Stimulated activated CD4-positive, alpha-beta T cell treated with anti-CD3 and anti-CD28 coated beads, TNF-alpha, amount 100 ng/mL, for 48 hours (primary cell): ENCODE measurements around the gene SVEP1.

Experiments
- DNase-seq, 3 donors: peaks; one replicate each; pipeline ENCODE4 v3.0.0-alpha.2; 2020; ENCODE audit warnings: low read depth in 3 of 3

Gene SVEP1

GRCh38 chr9:110526426-110526825 is 53.1 kb downstream of the SVEP1 start:
- no peak for DNase-seq

- no peak for DNase-seq
Observed at GRCh38 chr9:110521206-110521605, 58.3 kb downstream of the SVEP1 start.

GRCh38 chr9:110520120-110520701 is 59.3 kb downstream of the SVEP1 start:
- DNase-seq = no peak

- DNase-seq = no peak
Observed at GRCh38 chr9:110517483-110517882, 62.1 kb downstream of the SVEP1 start.

GRCh38 chr9:110514897-110515296 is 64.6 kb downstream of the SVEP1 start:
- DNase-seq = no peak

- no peak for DNase-seq
Observed at GRCh38 chr9:110512817-110513216, 66.7 kb downstream of the SVEP1 start.

GRCh38 chr9:110509792-110510191 is 69.7 kb downstream of the SVEP1 start:
- no peak for DNase-seq

- no peak for DNase-seq
Observed at GRCh38 chr9:110502842-110503241, 76.7 kb downstream of the SVEP1 start.

GRCh38 chr9:110499608-110500007 is 79.9 kb downstream of the SVEP1 start:
- DNase-seq = no peak

GRCh38 chr9:110487196-110487595 is 92.3 kb downstream of the SVEP1 start:
- DNase-seq = no peak

GRCh38 chr9:110486218-110486617 is 93.3 kb downstream of the SVEP1 start:
- no peak for DNase-seq

- DNase-seq = no peak
Observed at GRCh38 chr9:110479481-110479880, 100.1 kb downstream of the SVEP1 start.

- DNase-seq = no peak
Observed at GRCh38 chr9:110476251-110476650, 103.3 kb downstream of the SVEP1 start.

GRCh38 chr9:110472111-110472510 is 107.4 kb downstream of the SVEP1 start:
- no peak for DNase-seq

- no peak for DNase-seq
Observed at GRCh38 chr9:110468950-110469349, 110.6 kb downstream of the SVEP1 start.

GRCh38 chr9:110465190-110465589 is 114.4 kb downstream of the SVEP1 start:
- no peak for DNase-seq

- DNase-seq = no peak
Observed at GRCh38 chr9:110464321-110464720, 115.2 kb downstream of the SVEP1 start.

- no peak for DNase-seq
Observed at GRCh38 chr9:110463499-110463898, 116.0 kb downstream of the SVEP1 start.

- no peak for DNase-seq
Observed at GRCh38 chr9:110457245-110457644, 122.3 kb downstream of the SVEP1 start.

GRCh38 chr9:110456681-110457080 is 122.9 kb downstream of the SVEP1 start:
- DNase-seq = no peak

- no peak for DNase-seq
Observed at GRCh38 chr9:110455860-110456259, 123.7 kb downstream of the SVEP1 start.

GRCh38 chr9:110452227-110452801 is 127.2 kb downstream of the SVEP1 start:
- no peak for DNase-seq

- DNase-seq = no peak
Observed at GRCh38 chr9:110451726-110452125, 127.8 kb downstream of the SVEP1 start.

- no peak for DNase-seq
Observed at GRCh38 chr9:110447476-110447875, 132.1 kb downstream of the SVEP1 start.
